Osteocyte (in vitro differentiated cells): ENCODE measurements around the gene KRTAP26-1. TPM values are rescaled to one million over a fixed set of nuclear protein-coding genes. Genes with fewer than 3 reads are reported as not detected.

Experiments
- DNase-seq: peaks from one replicate; pipeline ENCODE4 v3.0.0; 2021; ENCODE audit warnings: mixed read lengths; ENCODE audit not compliant: unreplicated experiment; ENCODE audit errors: extremely low spot score
- H3K27ac Mint-ChIP-seq: one replicate; pipeline ENCODE4 v1.8.0; 2021; ENCODE audit warnings: mild to moderate bottlenecking, mixed read lengths; ENCODE audit not compliant: unreplicated experiment
- H3K27me3 Mint-ChIP-seq: one replicate; pipeline ENCODE4 v1.8.0; 2021; ENCODE audit warnings: mixed read lengths; ENCODE audit not compliant: unreplicated experiment
- H3K36me3 Mint-ChIP-seq: one replicate; pipeline ENCODE4 v1.8.0; 2021; ENCODE audit warnings: mixed read lengths; ENCODE audit not compliant: unreplicated experiment
- H3K4me1 Mint-ChIP-seq: one replicate; pipeline ENCODE4 v1.8.0; 2021; ENCODE audit warnings: mixed read lengths; ENCODE audit not compliant: unreplicated experiment
- H3K4me3 Mint-ChIP-seq: one replicate; pipeline ENCODE4 v1.8.0; 2021; ENCODE audit warnings: mild to moderate bottlenecking, moderate library complexity, mixed read lengths; ENCODE audit not compliant: unreplicated experiment
- H3K9me3 Mint-ChIP-seq: one replicate; pipeline ENCODE4 v1.8.0; 2021; ENCODE audit warnings: mixed read lengths; ENCODE audit not compliant: unreplicated experiment
- long read RNA-seq: library from polyadenylated mRNA; unstranded; transcript quantifications from one replicate; pipeline ENCODE4 v2.0.0, GENCODE V29; 2021
- total RNA-seq: library from RNA; stranded (reverse); gene quantifications from 2 replicates; pipeline ENCODE4 v1.2.1, GENCODE V29; 2021
- TF ChIP-seq, protein P1 (sequence below): fragments of 200-600 bp; sonication (generic); IDR thresholded peaks from 2 replicates; pipeline ENCODE4 v1.5.0; 2021; ENCODE audit warnings: antibody characterized with exemption, mild to moderate bottlenecking, moderate library complexity

KRTAP26-1 gene, protein sequence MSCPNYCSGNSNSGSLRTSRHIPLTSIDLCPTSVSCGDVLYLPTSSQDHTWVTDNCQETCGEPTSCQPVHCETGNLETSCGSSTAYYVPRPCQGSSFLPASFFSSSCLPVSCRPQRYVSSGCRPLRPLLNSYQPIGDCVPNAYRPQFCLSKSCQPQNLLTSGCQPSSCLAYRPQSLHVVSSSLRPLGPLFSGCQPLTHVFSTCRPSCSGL
- not detected in 2 replicates for total RNA-seq
- long read RNA-seq, result 0 reads

- TF ChIP-seq, protein P1, sequence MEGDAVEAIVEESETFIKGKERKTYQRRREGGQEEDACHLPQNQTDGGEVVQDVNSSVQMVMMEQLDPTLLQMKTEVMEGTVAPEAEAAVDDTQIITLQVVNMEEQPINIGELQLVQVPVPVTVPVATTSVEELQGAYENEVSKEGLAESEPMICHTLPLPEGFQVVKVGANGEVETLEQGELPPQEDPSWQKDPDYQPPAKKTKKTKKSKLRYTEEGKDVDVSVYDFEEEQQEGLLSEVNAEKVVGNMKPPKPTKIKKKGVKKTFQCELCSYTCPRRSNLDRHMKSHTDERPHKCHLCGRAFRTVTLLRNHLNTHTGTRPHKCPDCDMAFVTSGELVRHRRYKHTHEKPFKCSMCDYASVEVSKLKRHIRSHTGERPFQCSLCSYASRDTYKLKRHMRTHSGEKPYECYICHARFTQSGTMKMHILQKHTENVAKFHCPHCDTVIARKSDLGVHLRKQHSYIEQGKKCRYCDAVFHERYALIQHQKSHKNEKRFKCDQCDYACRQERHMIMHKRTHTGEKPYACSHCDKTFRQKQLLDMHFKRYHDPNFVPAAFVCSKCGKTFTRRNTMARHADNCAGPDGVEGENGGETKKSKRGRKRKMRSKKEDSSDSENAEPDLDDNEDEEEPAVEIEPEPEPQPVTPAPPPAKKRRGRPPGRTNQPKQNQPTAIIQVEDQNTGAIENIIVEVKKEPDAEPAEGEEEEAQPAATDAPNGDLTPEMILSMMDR, result no peak
- H3K4me3 Mint-ChIP-seq, result no peak within 1 kb of the TSS
- peaks cover 10% of the 10 kb centered on the region for H3K27me3 Mint-ChIP-seq
- H3K9me3 Mint-ChIP-seq, result peaks cover 7% of the 10 kb centered on the region
- H3K4me1 Mint-ChIP-seq, result peaks cover 29% of the 10 kb centered on the region
- DNase-seq, result no peak
- H3K36me3 Mint-ChIP-seq, result peaks cover 2% of the 10 kb centered on the region
- peak within 1 kb of the TSS; percentile 70 for H3K27ac Mint-ChIP-seq
Measured at GRCh38 chr21:30320215-30320614, at the start of gene KRTAP26-1. TSS of gene KRTAP26-1 (minus strand) at chr21:30320315. CDS start at chr21:30320035, 280 bp downstream.

DNA sequence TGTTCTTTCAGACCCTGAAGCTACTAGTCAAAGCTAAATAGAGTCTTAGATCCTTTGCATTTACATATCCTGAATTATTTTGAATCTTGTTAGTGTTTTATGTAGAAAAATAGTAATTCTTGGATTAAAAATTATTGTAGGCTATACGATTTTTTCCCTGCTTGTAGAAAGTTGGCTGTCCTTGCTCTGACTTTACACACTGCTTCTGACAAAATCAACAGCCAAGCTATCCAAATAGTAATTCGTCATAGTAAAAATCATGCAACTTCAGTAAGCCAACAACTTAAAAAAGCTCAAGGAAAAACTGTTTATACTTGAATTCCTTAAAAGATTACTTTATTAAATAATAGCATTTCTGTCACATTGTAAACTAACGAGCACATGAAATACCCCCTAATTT, 35.8 kb upstream of the KRTAP26-1 start:
- Mint-ChIP-seq H3K9me3 (no peaks in the 10 kb centered on the region), H3K27ac (no peak overlapping the region), H3K36me3 (no peaks in the 10 kb centered on the region), H3K4me3 (no peak overlapping the region), H3K27me3 (peaks cover 23% of the 10 kb centered on the region), H3K4me1 (no peaks in the 10 kb centered on the region)
- DNase-seq, result no peak
- TF ChIP-seq, protein P1, result no peak

- no peak overlapping the region for H3K27ac Mint-ChIP-seq
- H3K9me3 Mint-ChIP-seq, result no peaks in the 10 kb centered on the region
- TF ChIP-seq, protein P1, result no peak
- no peak for DNase-seq
- peaks cover 6% of the 10 kb centered on the region for H3K4me1 Mint-ChIP-seq
- no peak overlapping the region for H3K4me3 Mint-ChIP-seq
- no peaks in the 10 kb centered on the region for H3K36me3 Mint-ChIP-seq
- peaks cover 17% of the 10 kb centered on the region for H3K27me3 Mint-ChIP-seq
Measured at GRCh38 chr21:30354308-30355005, 34.3 kb upstream of the KRTAP26-1 start.

- peaks cover 16% of the 10 kb centered on the region for H3K27me3 Mint-ChIP-seq
- DNase-seq, result no peak
- peaks cover 11% of the 10 kb centered on the region for H3K4me1 Mint-ChIP-seq
- H3K4me3 Mint-ChIP-seq, result no peak overlapping the region
- no peaks in the 10 kb centered on the region for H3K9me3 Mint-ChIP-seq
- H3K27ac Mint-ChIP-seq, result no peak overlapping the region
- TF ChIP-seq, protein P1, result no peak
- no peaks in the 10 kb centered on the region for H3K36me3 Mint-ChIP-seq
Measured at GRCh38 chr21:30351534-30351933, 31.4 kb upstream of the KRTAP26-1 start.

DNA sequence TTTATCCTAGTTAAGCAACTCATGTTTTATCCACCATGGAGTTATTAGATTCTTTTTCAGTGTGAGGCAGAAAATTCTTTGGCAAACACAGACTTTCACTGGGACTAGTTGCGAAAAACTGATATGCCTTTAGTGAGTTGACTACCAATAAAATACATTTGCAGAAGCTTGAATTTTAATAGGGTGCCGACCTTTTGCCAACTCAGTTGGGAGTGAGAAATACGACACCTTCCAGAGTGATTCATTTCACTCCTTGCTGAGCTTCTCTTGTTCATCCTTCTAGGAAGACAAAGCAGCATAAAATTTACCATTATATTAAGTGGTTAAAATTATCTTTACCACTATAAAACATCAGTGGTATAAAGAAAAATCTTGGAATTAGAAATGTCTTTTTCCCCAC, 29.5 kb upstream of the KRTAP26-1 start:
- Mint-ChIP-seq H3K36me3 (no peaks in the 10 kb centered on the region), H3K4me3 (no peak overlapping the region), H3K9me3 (peaks cover 5% of the 10 kb centered on the region), H3K4me1 (peaks cover 11% of the 10 kb centered on the region), H3K27me3 (peaks cover 3% of the 10 kb centered on the region), H3K27ac (peak overlapping the region; percentile 1)
- TF ChIP-seq, protein P1, result no peak
- no peak for DNase-seq
